ENCODE measurements around the gene NRM. TPM values are rescaled to one million over a fixed set of nuclear protein-coding genes. Genes with fewer than 3 reads are reported as not detected.

The NRM gene
- total and polyA plus RNA-seq, 2 of the 13 experiments (the other 11 are each of a cell fraction or from before 2014, with no cell fraction given) = 12.5 to 16.0 TPM

GRCh38 chr6:30717129-30717844, 26.5 kb upstream of the NRM start, which contains the start of gene MDC1 (continued):
- TF ChIP-seq LCORL (IDR thresholded peaks at IDR 0.05) = no peak
- TF ChIP-seq LCORL (CRISPR knock-in tag; IDR thresholded peaks at IDR 0.05) = peak; percentile 57
- peak; percentile 85 for TF ChIP-seq PHF8 (CRISPR knock-in tag; IDR thresholded peaks at IDR 0.05)
- TF ChIP-seq SIX1 (CRISPR knock-in tag; IDR thresholded peaks at IDR 0.05; ENCODE audit: borderline replicate concordance) = no peak; the same call in 1 of the 2 replicates
- peak; percentile 69 for TF ChIP-seq GFI1 (CRISPR knock-in tag; IDR thresholded peaks at IDR 0.05; ENCODE audit: borderline replicate concordance)
- no peak for TF ChIP-seq ZNF292 (CRISPR knock-in tag; IDR thresholded peaks at IDR 0.05; ENCODE audit: borderline replicate concordance, low read depth)
- peak; percentile 87 for TF ChIP-seq ZNF280D (CRISPR knock-in tag; IDR thresholded peaks at IDR 0.05)
- peak; percentile 86 for TF ChIP-seq SIN3B (IDR thresholded peaks at IDR 0.05; ENCODE audit: low read length)
- peak; percentile 100 for TF ChIP-seq E2F1 (CRISPR knock-in tag; IDR thresholded peaks at IDR 0.05)
- TF ChIP-seq ARID2 (CRISPR knock-in tag; IDR thresholded peaks at IDR 0.05; ENCODE audit: borderline replicate concordance) = peak; percentile 90; the same call in 1 of the 2 replicates
- TF ChIP-seq EZH2 (conservative IDR thresholded peaks at IDR 0.05; ENCODE audit: low read depth, low read length) = no peak
- peak; percentile 96 for TF ChIP-seq BRF2 (CRISPR knock-in tag; IDR thresholded peaks at IDR 0.05)
- no peak for TF ChIP-seq KIAA2018 (CRISPR knock-in tag; IDR thresholded peaks at IDR 0.05; ENCODE audit: borderline replicate concordance)
- no peak; the same call in 1 of the 2 replicates for TF ChIP-seq ZNF747 (CRISPR knock-in tag; IDR thresholded peaks at IDR 0.05; ENCODE audit: borderline replicate concordance)

Data from HepG2 (cell line).